ENCODE measurements around the gene EOMES.

Gene EOMES

DNA sequence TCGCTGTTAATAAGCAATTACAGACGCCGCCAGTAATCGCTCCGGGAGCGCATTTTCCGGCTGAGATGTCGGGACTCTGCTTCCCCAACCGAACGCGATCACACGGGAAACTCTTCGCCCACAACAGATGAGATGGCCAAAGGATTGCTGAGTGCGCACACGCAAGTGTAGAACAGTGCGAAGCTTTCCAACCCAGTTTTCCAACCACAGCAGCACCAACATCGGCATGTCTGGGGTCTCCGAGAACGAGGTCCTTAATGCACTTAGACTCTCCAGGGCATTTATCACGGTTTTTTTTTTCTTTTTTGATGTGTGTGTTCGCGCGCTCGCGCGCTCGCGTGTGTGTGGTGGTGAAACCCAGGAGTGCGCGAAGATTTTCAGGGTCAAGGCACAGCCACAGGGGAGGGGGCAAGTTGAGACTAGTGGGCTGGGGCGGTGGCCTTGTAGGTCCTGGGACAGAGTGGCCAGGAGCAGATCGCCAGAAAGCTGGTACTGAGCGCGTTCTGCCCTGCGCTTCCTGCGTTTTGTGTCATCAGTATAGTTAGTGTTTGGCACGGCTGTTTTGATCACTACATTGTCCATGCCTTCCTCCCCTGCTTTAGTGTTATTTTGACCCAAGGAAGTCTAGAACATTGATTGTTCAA is 1.8 kb upstream of the EOMES start:
- H3K4me3 Mint-ChIP-seq: peak overlapping the region; percentile 61
- DNase-seq: no peak

DNA sequence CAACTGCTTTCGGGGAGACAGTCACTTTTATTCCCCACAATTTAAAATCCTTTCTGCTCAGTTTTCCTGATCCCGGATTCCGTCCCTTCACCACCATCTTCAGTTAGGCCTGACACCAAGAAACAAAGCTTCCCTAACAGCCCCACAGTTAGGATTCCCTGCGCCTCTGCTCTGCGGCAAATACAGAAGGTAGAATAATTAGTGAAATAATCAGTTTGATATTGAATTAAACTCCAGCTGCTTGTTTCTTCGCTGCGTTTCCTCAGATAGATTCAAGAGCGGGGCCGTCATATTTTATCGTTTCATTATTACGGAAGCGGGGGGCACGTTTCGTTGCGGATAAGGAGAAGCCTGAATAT is 1.3 kb upstream of the EOMES start:
- Mint-ChIP-seq H3K4me3 (no peak overlapping the region), H3K9me3 (no peaks in the 10 kb centered on the region), H3K36me3 (ENCODE audit: low read depth) (no peaks in the 10 kb centered on the region), H3K4me1 (peaks cover 27% of the 10 kb centered on the region), H3K27ac (no peak overlapping the region), H3K27me3 (ENCODE audit: low read depth, poor library complexity) (peaks cover 96% of the 10 kb centered on the region)
- TF ChIP-seq, protein P1, sequence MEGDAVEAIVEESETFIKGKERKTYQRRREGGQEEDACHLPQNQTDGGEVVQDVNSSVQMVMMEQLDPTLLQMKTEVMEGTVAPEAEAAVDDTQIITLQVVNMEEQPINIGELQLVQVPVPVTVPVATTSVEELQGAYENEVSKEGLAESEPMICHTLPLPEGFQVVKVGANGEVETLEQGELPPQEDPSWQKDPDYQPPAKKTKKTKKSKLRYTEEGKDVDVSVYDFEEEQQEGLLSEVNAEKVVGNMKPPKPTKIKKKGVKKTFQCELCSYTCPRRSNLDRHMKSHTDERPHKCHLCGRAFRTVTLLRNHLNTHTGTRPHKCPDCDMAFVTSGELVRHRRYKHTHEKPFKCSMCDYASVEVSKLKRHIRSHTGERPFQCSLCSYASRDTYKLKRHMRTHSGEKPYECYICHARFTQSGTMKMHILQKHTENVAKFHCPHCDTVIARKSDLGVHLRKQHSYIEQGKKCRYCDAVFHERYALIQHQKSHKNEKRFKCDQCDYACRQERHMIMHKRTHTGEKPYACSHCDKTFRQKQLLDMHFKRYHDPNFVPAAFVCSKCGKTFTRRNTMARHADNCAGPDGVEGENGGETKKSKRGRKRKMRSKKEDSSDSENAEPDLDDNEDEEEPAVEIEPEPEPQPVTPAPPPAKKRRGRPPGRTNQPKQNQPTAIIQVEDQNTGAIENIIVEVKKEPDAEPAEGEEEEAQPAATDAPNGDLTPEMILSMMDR (IDR thresholded peaks at IDR 0.05): no peak
- DNase-seq: no peak

More for the DNA sequence above, 1.8 kb upstream of the EOMES start:
- TF ChIP-seq, protein P1 (IDR thresholded peaks at IDR 0.05): no peak
- peaks cover 32% of the 10 kb centered on the region for H3K4me1 Mint-ChIP-seq
- peaks cover 96% of the 10 kb centered on the region for H3K27me3 Mint-ChIP-seq (ENCODE audit: low read depth, poor library complexity)
- H3K9me3 Mint-ChIP-seq: no peaks in the 10 kb centered on the region
- H3K36me3 Mint-ChIP-seq (ENCODE audit: low read depth): no peaks in the 10 kb centered on the region
- H3K27ac Mint-ChIP-seq: no peak overlapping the region

DNA sequence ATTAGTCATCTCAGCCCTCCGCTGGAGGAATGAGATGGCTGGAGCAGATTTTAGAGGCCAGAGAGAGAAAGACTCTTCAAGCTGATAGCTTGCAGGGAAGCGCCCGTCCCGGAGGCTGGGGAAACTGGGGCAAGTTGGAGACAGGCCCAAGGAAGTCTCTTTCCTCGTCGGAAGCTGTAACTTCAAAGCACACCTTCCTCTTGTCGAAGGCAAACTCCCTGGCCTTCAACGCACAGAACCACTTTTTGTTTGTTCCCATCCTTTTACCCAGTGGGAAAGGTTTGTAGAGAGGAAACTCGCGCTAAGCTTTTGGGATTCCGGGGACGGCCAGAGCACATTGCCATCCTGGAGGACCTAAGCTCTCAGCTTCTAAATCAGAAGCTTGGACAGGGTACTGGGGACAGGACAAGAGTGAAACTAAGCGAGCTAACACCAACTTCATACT is 900 bp upstream of the EOMES start:
- DNase-seq: no peak
- H3K27ac Mint-ChIP-seq: no peak overlapping the region
- H3K4me3 Mint-ChIP-seq: peak overlapping the region; percentile 76

DNA sequence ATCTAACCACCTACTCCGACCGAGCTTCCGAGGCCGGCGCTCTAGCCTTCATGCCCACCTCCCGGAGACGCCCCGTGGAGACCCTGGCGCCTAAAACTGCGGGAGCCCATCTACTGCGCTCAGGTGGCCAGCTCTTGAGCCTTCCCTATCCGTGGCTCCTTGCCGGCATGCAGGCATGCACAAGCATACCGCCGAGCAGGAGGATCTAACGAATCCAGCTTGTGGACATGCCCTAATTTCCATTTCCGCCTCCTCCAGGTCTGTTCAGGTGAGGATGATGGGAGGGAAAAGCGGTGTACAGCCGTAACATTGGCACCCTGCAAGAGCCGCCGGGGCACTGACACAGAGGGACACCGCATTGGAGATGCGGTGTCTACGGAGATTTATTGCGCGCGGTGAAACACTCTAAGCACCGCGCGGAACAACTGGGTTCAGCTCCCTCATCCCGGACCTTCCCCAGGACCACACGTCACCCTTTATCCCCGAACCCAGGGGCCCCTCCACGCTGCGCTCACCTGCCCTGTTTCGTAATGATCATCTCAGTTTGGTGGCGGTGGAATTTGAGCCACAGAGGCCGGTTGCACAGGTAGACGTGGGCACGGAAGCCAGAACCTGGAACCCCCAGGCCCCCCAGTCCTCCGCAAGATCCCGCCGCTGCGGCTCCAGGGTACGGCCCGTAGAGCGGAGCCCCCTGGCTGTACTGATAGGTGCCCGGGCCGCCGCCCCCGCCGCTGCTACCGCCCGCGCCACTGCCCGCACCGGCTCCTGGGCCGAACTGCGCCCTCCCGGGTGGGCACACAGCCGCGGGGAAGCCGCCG is 1.0 kb downstream of the EOMES start:
- H3K4me3 Mint-ChIP-seq: peak overlapping the region; percentile 50
- H3K36me3 Mint-ChIP-seq (ENCODE audit: low read depth): no peaks in the 10 kb centered on the region
- peaks cover 22% of the 10 kb centered on the region for H3K4me1 Mint-ChIP-seq
- DNase-seq: no peak
- peaks cover 3% of the 10 kb centered on the region for H3K9me3 Mint-ChIP-seq
- TF ChIP-seq, protein P1 (IDR thresholded peaks at IDR 0.05): peak; percentile 29
- peaks cover 96% of the 10 kb centered on the region for H3K27me3 Mint-ChIP-seq (ENCODE audit: low read depth, poor library complexity)
- no peak overlapping the region for H3K27ac Mint-ChIP-seq

More for the DNA sequence above, 900 bp upstream of the EOMES start:
- Mint-ChIP-seq H3K9me3 (no peaks in the 10 kb centered on the region), H3K36me3 (ENCODE audit: low read depth) (no peaks in the 10 kb centered on the region), H3K27me3 (ENCODE audit: low read depth, poor library complexity) (peaks cover 96% of the 10 kb centered on the region), H3K4me1 (peaks cover 23% of the 10 kb centered on the region)
- TF ChIP-seq, protein P1 (IDR thresholded peaks at IDR 0.05): no peak

DNA sequence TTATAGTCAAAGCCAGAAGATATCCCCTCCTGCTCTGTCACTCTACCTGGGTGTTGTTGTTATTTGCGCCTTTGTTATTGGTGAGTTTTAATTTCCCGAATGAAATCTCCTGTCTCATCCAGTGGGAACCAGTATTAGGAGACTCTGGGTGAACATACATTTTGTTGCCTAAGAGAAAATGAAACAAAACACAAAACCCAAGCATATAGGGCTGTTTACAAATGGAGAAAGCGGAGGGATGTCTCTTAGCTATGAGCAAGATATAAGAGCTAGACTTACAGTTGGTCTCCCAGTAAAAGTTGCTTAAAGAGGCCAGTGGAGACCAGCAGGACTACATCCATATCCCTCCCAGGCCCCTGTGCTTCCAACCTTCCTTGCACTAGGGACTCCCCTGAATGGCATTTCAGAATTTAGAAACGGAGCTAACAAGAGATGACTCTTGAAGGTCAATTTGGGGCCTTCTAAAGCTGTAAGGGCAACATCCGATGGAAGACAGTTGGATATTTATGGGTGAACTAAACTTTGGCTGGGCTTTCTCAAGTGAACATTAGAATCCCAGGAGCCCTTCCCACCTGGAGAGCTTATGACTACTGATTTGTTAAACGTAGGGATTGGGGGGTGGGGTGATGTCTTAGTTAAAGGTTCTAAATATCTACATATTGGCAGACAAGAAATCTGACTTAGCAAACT is 2.7 kb downstream of the EOMES start:
- Mint-ChIP-seq H3K9me3 (peaks cover 3% of the 10 kb centered on the region), H3K27ac (no peak overlapping the region), H3K4me3 (no peak overlapping the region), H3K4me1 (peaks cover 28% of the 10 kb centered on the region), H3K27me3 (ENCODE audit: low read depth, poor library complexity) (peaks cover 96% of the 10 kb centered on the region), H3K36me3 (ENCODE audit: low read depth) (no peaks in the 10 kb centered on the region)
- TF ChIP-seq, protein P1 (IDR thresholded peaks at IDR 0.05): no peak
- no peak for DNase-seq

Measured in nephron progenitor cell (in vitro differentiated cells).